ENCODE measurements around the gene ERBIN.

- no peak for TF ChIP-seq CTCF (conservative IDR thresholded peaks at IDR 0.05)
- no peak for TF ChIP-seq ZFX (IDR thresholded peaks at IDR 0.05)
Observed at GRCh38 chr5:65916636-65917035, 9.7 kb upstream of the ERBIN start.
